Measurements from ENCODE around the gene ALPP.

DNA sequence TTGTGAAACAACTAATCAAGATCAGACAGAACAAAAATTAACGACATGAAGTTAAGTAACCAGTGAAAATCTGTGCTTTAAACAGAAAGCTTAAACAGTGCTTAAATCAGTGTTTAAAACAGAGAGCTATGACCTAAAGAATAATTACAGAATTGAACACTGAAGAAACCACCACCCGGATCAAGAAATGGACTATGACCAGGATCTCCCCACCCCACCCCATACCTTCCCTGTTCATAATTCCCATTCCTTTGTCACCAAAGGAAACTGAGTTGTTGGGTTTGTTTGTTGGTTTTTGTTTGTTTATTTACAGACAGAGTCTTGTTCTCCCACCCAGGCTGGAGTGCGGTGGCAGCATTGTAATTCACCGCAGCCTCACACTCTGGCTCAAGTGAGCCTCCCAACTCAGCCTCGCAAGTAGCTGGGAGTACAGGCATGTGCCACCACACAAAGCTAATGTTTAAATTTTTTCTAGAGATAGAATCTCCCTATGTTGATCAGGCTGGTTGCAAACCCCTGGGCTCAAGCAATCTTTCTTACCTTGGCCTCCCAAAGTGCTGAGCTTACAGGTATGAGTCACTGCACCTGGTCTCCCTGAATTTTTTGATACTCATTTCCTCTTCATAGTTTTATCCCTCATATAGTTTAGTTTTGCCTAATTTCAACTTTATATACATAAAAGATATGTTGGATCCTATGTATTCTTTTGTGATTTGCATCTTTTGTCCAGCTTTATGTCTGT lies 19.9 kb downstream of the ALPP start:
- TF ChIP-seq, protein P1, sequence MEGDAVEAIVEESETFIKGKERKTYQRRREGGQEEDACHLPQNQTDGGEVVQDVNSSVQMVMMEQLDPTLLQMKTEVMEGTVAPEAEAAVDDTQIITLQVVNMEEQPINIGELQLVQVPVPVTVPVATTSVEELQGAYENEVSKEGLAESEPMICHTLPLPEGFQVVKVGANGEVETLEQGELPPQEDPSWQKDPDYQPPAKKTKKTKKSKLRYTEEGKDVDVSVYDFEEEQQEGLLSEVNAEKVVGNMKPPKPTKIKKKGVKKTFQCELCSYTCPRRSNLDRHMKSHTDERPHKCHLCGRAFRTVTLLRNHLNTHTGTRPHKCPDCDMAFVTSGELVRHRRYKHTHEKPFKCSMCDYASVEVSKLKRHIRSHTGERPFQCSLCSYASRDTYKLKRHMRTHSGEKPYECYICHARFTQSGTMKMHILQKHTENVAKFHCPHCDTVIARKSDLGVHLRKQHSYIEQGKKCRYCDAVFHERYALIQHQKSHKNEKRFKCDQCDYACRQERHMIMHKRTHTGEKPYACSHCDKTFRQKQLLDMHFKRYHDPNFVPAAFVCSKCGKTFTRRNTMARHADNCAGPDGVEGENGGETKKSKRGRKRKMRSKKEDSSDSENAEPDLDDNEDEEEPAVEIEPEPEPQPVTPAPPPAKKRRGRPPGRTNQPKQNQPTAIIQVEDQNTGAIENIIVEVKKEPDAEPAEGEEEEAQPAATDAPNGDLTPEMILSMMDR (IDR thresholded peaks at IDR 0.05; ENCODE audit: low read depth, low read length, poor library complexity, severe bottlenecking): no peak
- TF ChIP-seq EZH2phosphoT487 (IDR thresholded peaks at IDR 0.05; ENCODE audit: borderline replicate concordance, low read length): no peak

Data from DOHH2 (cell line).